Large intestine (tissue), 3 donors: ENCODE results near the gene TBX21. TPM values are rescaled to one million over a fixed set of nuclear protein-coding genes. Genes with fewer than 3 reads are reported as not detected.
A peak's percentile ranks its signal among the peaks of the same experiment; 100 is the strongest.

Source experiments
- DNase-seq, 2 donors: peaks; one replicate each; pipeline versions ENCODE4 v3.0.0 to v3.0.0-alpha.2; 2013
- H3K27ac ChIP-seq: one replicate; pipeline ENCODE4 v1.5.1; 2013; ENCODE audit warnings: low read length
- H3K27me3 ChIP-seq: 2 replicates; pipeline ENCODE4 v1.6.1; 2013; ENCODE audit warnings: low read length; ENCODE audit not compliant: control insufficient read depth, insufficient read depth
- H3K36me3 ChIP-seq: 2 replicates; pipeline ENCODE4 v1.6.1; 2013; ENCODE audit warnings: low read length; ENCODE audit not compliant: control insufficient read depth, insufficient read depth
- H3K4me1 ChIP-seq: one replicate; pipeline ENCODE4 v1.6.1; 2013; ENCODE audit warnings: low read length; ENCODE audit not compliant: control insufficient read depth, insufficient read depth
- H3K4me3 ChIP-seq: one replicate; pipeline ENCODE4 v1.5.1; 2013; ENCODE audit warnings: low read length
- H3K9me3 ChIP-seq: one replicate; pipeline ENCODE4 v1.6.1; 2013; ENCODE audit warnings: mild to moderate bottlenecking, low read depth, low read length, moderate library complexity; ENCODE audit not compliant: control insufficient read depth
- WGBS: methylation state at CpG from one replicate; pipeline ENCODE4 v1.1.5; 2013; ENCODE audit warnings: low lambda C conversion rate; ENCODE audit not compliant: insufficient coverage; 5-methylcytosine and 5-hydroxymethylcytosine counted together
- polyA plus RNA-seq: library from polyadenylated mRNA; unstranded; fragments of 120-200 nt; gene quantifications from one replicate; pipeline ENCODE4 v1.2.1, GENCODE V29; 2013

Gene TBX21
- polyA plus RNA-seq, 1 donor = 0.28 TPM

- no peak overlapping the region for H3K27ac ChIP-seq
- H3K4me1 ChIP-seq = no peaks in the 10 kb centered on the region
- peaks cover 6% of the 10 kb centered on the region for H3K27me3 ChIP-seq
- peaks cover 11% of the 10 kb centered on the region for H3K36me3 ChIP-seq
- H3K4me3 ChIP-seq = no peak overlapping the region
- no peaks in the 10 kb centered on the region for H3K9me3 ChIP-seq
- DNase-seq = no peak
- 83% methylated on average over 2 of the region's 12 CpGs for WGBS
Observed at GRCh38 chr17:47705536-47706530, 27.2 kb upstream of the TBX21 start.

- DNase-seq = no peak
- peaks cover 6% of the 10 kb centered on the region for H3K27me3 ChIP-seq
- H3K36me3 ChIP-seq = peaks cover 13% of the 10 kb centered on the region
- no peaks in the 10 kb centered on the region for H3K9me3 ChIP-seq
- no peaks in the 10 kb centered on the region for H3K4me1 ChIP-seq
- no peak overlapping the region for H3K27ac ChIP-seq
- H3K4me3 ChIP-seq = no peak overlapping the region
- WGBS = no CpG with 5 or more reads among the region's 4 CpGs
Observed at GRCh38 chr17:47707056-47707804, 25.8 kb upstream of the TBX21 start.

- peaks cover 13% of the 10 kb centered on the region for H3K36me3 ChIP-seq
- H3K27ac ChIP-seq = no peak overlapping the region
- no peak overlapping the region for H3K4me3 ChIP-seq
- no peak for DNase-seq
- H3K4me1 ChIP-seq = no peaks in the 10 kb centered on the region
- H3K9me3 ChIP-seq = no peaks in the 10 kb centered on the region
- no CpG with 5 or more reads among the region's 3 CpGs for WGBS
- peaks cover 12% of the 10 kb centered on the region for H3K27me3 ChIP-seq
Observed at GRCh38 chr17:47707884-47708283, 25.2 kb upstream of the TBX21 start.

GRCh38 chr17:47708312-47708863 lies 24.6 kb upstream of the TBX21 start:
- Histone ChIP-seq H3K36me3 (peaks cover 13% of the 10 kb centered on the region), H3K4me3 (no peak overlapping the region), H3K27me3 (peaks cover 16% of the 10 kb centered on the region), H3K4me1 (no peaks in the 10 kb centered on the region), H3K27ac (no peak overlapping the region), H3K9me3 (no peaks in the 10 kb centered on the region)
- DNase-seq = no peak
- no CpG with 5 or more reads among the region's 31 CpGs for WGBS

GRCh38 chr17:47708864-47709541 lies 24.0 kb upstream of the TBX21 start:
- DNase-seq = peak in 1 of 2 donors; percentile 36
- no peak overlapping the region for H3K27ac ChIP-seq
- H3K36me3 ChIP-seq = peaks cover 11% of the 10 kb centered on the region
- no peaks in the 10 kb centered on the region for H3K4me1 ChIP-seq
- no CpG with 5 or more reads among the region's 89 CpGs for WGBS
- peaks cover 21% of the 10 kb centered on the region for H3K27me3 ChIP-seq
- no peaks in the 10 kb centered on the region for H3K9me3 ChIP-seq
- no peak overlapping the region for H3K4me3 ChIP-seq

- peaks cover 10% of the 10 kb centered on the region for H3K36me3 ChIP-seq
- WGBS = no CpG with 5 or more reads among the region's 3 CpGs
- H3K27me3 ChIP-seq = peaks cover 24% of the 10 kb centered on the region
- H3K9me3 ChIP-seq = no peaks in the 10 kb centered on the region
- H3K27ac ChIP-seq = no peak overlapping the region
- no peak overlapping the region for H3K4me3 ChIP-seq
- DNase-seq = no peak
- H3K4me1 ChIP-seq = no peaks in the 10 kb centered on the region
Observed at GRCh38 chr17:47709594-47709993, 23.4 kb upstream of the TBX21 start.

GRCh38 chr17:47711366-47712099 lies 21.5 kb upstream of the TBX21 start:
- no peak overlapping the region for H3K4me3 ChIP-seq
- peaks cover 34% of the 10 kb centered on the region for H3K27me3 ChIP-seq
- DNase-seq = no peak
- no CpG with 5 or more reads among the region's 15 CpGs for whole genome bisulfite sequencing
- H3K36me3 ChIP-seq = peaks cover 10% of the 10 kb centered on the region
- no peaks in the 10 kb centered on the region for H3K4me1 ChIP-seq
- H3K27ac ChIP-seq = no peak overlapping the region
- no peaks in the 10 kb centered on the region for H3K9me3 ChIP-seq

- Histone ChIP-seq H3K36me3 (peaks cover 10% of the 10 kb centered on the region), H3K9me3 (no peaks in the 10 kb centered on the region), H3K27ac (no peak overlapping the region), H3K27me3 (peaks cover 40% of the 10 kb centered on the region), H3K4me1 (no peaks in the 10 kb centered on the region), H3K4me3 (no peak overlapping the region)
- WGBS = no CpG with 5 or more reads among the region's 5 CpGs
- DNase-seq = no peak
Observed at GRCh38 chr17:47712330-47713023, 20.6 kb upstream of the TBX21 start.

GRCh38 chr17:47713980-47714700 lies 18.9 kb upstream of the TBX21 start:
- peak in 1 of 2 donors; percentile 34 for DNase-seq
- WGBS = no CpG with 5 or more reads among the region's 15 CpGs
- Histone ChIP-seq H3K27ac (no peak overlapping the region), H3K9me3 (no peaks in the 10 kb centered on the region), H3K36me3 (peaks cover 10% of the 10 kb centered on the region), H3K27me3 (peaks cover 51% of the 10 kb centered on the region), H3K4me3 (no peak overlapping the region), H3K4me1 (no peaks in the 10 kb centered on the region)
